C4-2B (cell line): Measurements from ENCODE around the gene RFTN1.

Experiments used
- ZFX ChIP-seq: fragments of 450-650 bp; IDR thresholded peaks from 2 replicates; pipeline ENCODE4 v1.6.1; 2017
- TF ChIP-seq, protein P1 (sequence below): fragments of 450-650 bp; conservative IDR thresholded peaks from 2 replicates; pipeline ENCODE4 v1.5.1; 2017; ENCODE audit warnings: mild to moderate bottlenecking

DNA sequence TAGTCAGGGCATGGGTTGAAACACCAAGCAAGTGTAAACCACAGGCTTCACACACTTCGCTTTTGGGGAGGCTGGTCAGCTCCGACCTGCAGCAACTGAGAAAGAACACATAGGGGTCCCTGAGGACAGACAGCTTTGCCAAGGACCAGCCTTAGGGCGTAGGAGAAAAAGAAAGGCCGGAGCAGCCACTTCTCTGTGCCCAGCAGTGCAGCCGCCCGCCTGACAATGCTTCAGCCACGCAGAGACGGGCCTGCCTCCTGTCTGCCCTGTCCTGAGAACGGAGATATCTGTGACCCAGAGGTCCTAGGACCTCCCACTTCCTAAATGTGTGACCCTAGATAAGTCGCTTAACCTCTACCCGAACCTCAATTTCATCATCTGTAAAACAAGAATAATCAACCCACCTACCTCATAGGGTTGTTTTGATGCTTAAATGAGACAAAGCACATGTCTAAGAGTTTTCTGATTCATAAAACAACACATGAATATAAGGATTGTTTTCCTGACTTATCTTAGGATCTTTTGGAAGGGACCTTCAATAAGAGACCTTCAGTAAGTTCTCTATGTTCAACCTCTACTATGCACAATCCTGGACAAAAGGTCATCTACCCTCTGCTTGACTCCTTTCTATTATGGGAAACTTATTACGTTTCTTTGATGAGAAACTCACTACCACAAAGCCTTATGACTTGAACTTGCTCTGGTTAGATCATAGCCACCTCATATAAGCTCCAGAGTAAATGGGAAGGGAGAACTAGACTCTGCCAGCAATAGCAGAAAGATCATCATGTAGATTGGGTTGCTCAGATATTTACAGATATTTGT lies 32.9 kb upstream of the RFTN1 start:
- TF ChIP-seq, protein P1, sequence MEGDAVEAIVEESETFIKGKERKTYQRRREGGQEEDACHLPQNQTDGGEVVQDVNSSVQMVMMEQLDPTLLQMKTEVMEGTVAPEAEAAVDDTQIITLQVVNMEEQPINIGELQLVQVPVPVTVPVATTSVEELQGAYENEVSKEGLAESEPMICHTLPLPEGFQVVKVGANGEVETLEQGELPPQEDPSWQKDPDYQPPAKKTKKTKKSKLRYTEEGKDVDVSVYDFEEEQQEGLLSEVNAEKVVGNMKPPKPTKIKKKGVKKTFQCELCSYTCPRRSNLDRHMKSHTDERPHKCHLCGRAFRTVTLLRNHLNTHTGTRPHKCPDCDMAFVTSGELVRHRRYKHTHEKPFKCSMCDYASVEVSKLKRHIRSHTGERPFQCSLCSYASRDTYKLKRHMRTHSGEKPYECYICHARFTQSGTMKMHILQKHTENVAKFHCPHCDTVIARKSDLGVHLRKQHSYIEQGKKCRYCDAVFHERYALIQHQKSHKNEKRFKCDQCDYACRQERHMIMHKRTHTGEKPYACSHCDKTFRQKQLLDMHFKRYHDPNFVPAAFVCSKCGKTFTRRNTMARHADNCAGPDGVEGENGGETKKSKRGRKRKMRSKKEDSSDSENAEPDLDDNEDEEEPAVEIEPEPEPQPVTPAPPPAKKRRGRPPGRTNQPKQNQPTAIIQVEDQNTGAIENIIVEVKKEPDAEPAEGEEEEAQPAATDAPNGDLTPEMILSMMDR: no peak
- TF ChIP-seq ZFX: no peak
